ENCODE results near the gene GOLM1. TPM values are rescaled to one million over a fixed set of nuclear protein-coding genes. Genes with fewer than 3 reads are reported as not detected.

GOLM1 gene
- total RNA-seq, 1 donor from 2014 or later: 4.0 TPM

- intact Hi-C loops (cut with micrococcal nuclease): no loop called here
Measured at GRCh38 chr9:86046930-86047341, 52.4 kb downstream of the GOLM1 start.

GRCh38 chr9:86046071-86046636, 53.2 kb downstream of the GOLM1 start:
- intact Hi-C loops (cut with micrococcal nuclease): no loop called here

GRCh38 chr9:86045654-86046053, 53.7 kb downstream of the GOLM1 start:
- intact Hi-C loops (cut with micrococcal nuclease): no loop called here

- intact Hi-C loops (cut with micrococcal nuclease): no loop called here
Measured at GRCh38 chr9:86043999-86044398, 55.4 kb downstream of the GOLM1 start.

- intact Hi-C loops (cut with micrococcal nuclease): no loop called here
Measured at GRCh38 chr9:86043586-86043985, 55.8 kb downstream of the GOLM1 start.

- intact Hi-C loops (cut with micrococcal nuclease): no loop called here
Measured at GRCh38 chr9:86042199-86042978, 57.0 kb downstream of the GOLM1 start.

GRCh38 chr9:86041311-86041741, 58.0 kb downstream of the GOLM1 start:
- intact Hi-C loops (cut with micrococcal nuclease): no loop called here

GRCh38 chr9:86040861-86041155, 58.5 kb downstream of the GOLM1 start:
- intact Hi-C loops (cut with micrococcal nuclease): no loop called here

- intact Hi-C loops (cut with micrococcal nuclease): no loop called here
Measured at GRCh38 chr9:86039991-86040860, 59.1 kb downstream of the GOLM1 start.

GRCh38 chr9:86036555-86036954, 62.8 kb downstream of the GOLM1 start:
- intact Hi-C loops (cut with micrococcal nuclease): no loop called here

- intact Hi-C loops (cut with micrococcal nuclease): no loop called here
Measured at GRCh38 chr9:86035827-86036440, 63.4 kb downstream of the GOLM1 start.

GRCh38 chr9:86034863-86035734, 64.3 kb downstream of the GOLM1 start:
- intact Hi-C loops (cut with micrococcal nuclease): no loop called here

- intact Hi-C loops (cut with micrococcal nuclease): no loop called here
Measured at GRCh38 chr9:86027767-86028166, 71.6 kb downstream of the GOLM1 start.

GRCh38 chr9:86022687-86023266, 76.6 kb downstream of the GOLM1 start:
- intact Hi-C loops (cut with micrococcal nuclease): no loop called here

- intact Hi-C loops (cut with micrococcal nuclease): no loop called here
Measured at GRCh38 chr9:86021166-86021565, 78.2 kb downstream of the GOLM1 start.

GRCh38 chr9:86020731-86021130, 78.6 kb downstream of the GOLM1 start:
- intact Hi-C loops (cut with micrococcal nuclease): no loop called here

GRCh38 chr9:86009133-86009532, 90.2 kb downstream of the GOLM1 start:
- intact Hi-C loops (cut with micrococcal nuclease): no loop called here

- intact Hi-C loops (cut with micrococcal nuclease): no loop called here
Measured at GRCh38 chr9:86005253-86005775, 94.0 kb downstream of the GOLM1 start.

GRCh38 chr9:85995599-85995998, 103.8 kb downstream of the GOLM1 start:
- intact Hi-C loops (cut with micrococcal nuclease): no loop called here

GRCh38 chr9:85995097-85995496, 104.3 kb downstream of the GOLM1 start:
- intact Hi-C loops (cut with micrococcal nuclease): no loop called here
